ELF-1 (cell line): ENCODE measurements around the gene PROM2.
"Not testable (repeated sequence)": the region's sequence is repeated elsewhere in the genome, so short reads cannot be mapped to it uniquely, and the experiment has no call there.

ENCODE experiments used
- DNase-seq: peaks from one replicate; pipeline ENCODE4 v3.0.0-alpha.2; 2016; ENCODE audit warnings: low read depth, low spot score

Gene PROM2

GRCh38 chr2:95269036-95269680 lies 5.1 kb upstream of the PROM2 start:
- no peak for DNase-seq

- DNase-seq = not testable (repeated sequence)
Observed at GRCh38 chr2:95269745-95270144, 4.5 kb upstream of the PROM2 start.

- DNase-seq = no peak
Observed at GRCh38 chr2:95270541-95271081, 3.6 kb upstream of the PROM2 start.

- no peak for DNase-seq
Observed at GRCh38 chr2:95271381-95271971, 2.8 kb upstream of the PROM2 start.

GRCh38 chr2:95272299-95272751 lies 1.9 kb upstream of the PROM2 start:
- DNase-seq = no peak

GRCh38 chr2:95272781-95273180 lies 1.5 kb upstream of the PROM2 start:
- DNase-seq = no peak

- DNase-seq = no peak
Observed at GRCh38 chr2:95273566-95274290, 521 bp upstream of the PROM2 start.

GRCh38 chr2:95275151-95275515 lies 884 bp downstream of the PROM2 start:
- DNase-seq = no peak

GRCh38 chr2:95275601-95276243 lies 1.5 kb downstream of the PROM2 start:
- DNase-seq = no peak

GRCh38 chr2:95276244-95276887 lies 2.1 kb downstream of the PROM2 start:
- no peak for DNase-seq

- DNase-seq = no peak
Observed at GRCh38 chr2:95276888-95277245, 2.6 kb downstream of the PROM2 start.

GRCh38 chr2:95277246-95277906 lies 3.1 kb downstream of the PROM2 start:
- DNase-seq = no peak

- no peak for DNase-seq
Observed at GRCh38 chr2:95278051-95278471, 3.8 kb downstream of the PROM2 start.

- DNase-seq = no peak
Observed at GRCh38 chr2:95278637-95279225, 4.5 kb downstream of the PROM2 start.

- no peak for DNase-seq
Observed at GRCh38 chr2:95279435-95280035, 5.3 kb downstream of the PROM2 start.

- DNase-seq = no peak
Observed at GRCh38 chr2:95281071-95281470, 6.8 kb downstream of the PROM2 start.

- no peak for DNase-seq
Observed at GRCh38 chr2:95281786-95282185, 7.5 kb downstream of the PROM2 start.

- DNase-seq = no peak
Observed at GRCh38 chr2:95282458-95282857, 8.2 kb downstream of the PROM2 start.

- no peak for DNase-seq
Observed at GRCh38 chr2:95283562-95283961, 9.3 kb downstream of the PROM2 start.

- DNase-seq = no peak
Observed at GRCh38 chr2:95284886-95285541, 10.8 kb downstream of the PROM2 start.
